Panc1 (cell line): ENCODE measurements around the gene MTHFSD. TPM values are rescaled to one million over a fixed set of nuclear protein-coding genes. Genes with fewer than 3 reads are reported as not detected.

Experiments used
- ATAC-seq: fragments of 200-7000 bp; cut with Tn5 transposase; 2 replicates; pipeline ENCODE4 v1.9.1; 2020; ENCODE audit warnings: mild to moderate bottlenecking, moderate library complexity
- BruUV-seq: library from RNA; stranded (reverse); fragments of 400-500 nt; replicated peaks from 2 replicates; lab custom pipeline; 2021; lab: Mats Ljungman, UMichigan
- CTCF ChIA-PET: fragments of 300-600 bp; sonication (Branson Sonifier 250); formaldehyde crosslinking; loops from one replicate; lab custom pipeline; 2022; ENCODE audit warnings: antibody characterized with exemption; lab: Charles Lee
- POLR2A ChIA-PET: fragments of 300-600 bp; sonication (Branson Sonifier 250); formaldehyde crosslinking; loops from one replicate; lab custom pipeline; 2022; ENCODE audit warnings: antibody characterized with exemption; lab: Charles Lee
- DNase-seq: peaks from one replicate; pipeline ENCODE4 v3.0.0-alpha.2; 2010; ENCODE audit warnings: low read depth, low spot score
- H3K27ac ChIP-seq: 2 replicates; pipeline ENCODE4 v1.5.1; 2011; ENCODE audit warnings: mild to moderate bottlenecking, low read length, inconsistent platforms
- H3K27me3 ChIP-seq: fragments of 200-500 bp; sonication (Bioruptor generic); 2 replicates; pipeline ENCODE4 v1.6.0; 2014; ENCODE audit warnings: low read length, inconsistent platforms; ENCODE audit not compliant: control insufficient read depth, insufficient read depth
- H3K36me3 ChIP-seq: fragments of 200-500 bp; sonication (Bioruptor generic); 2 replicates; pipeline ENCODE4 v1.5.1; 2014; ENCODE audit warnings: inconsistent platforms, mild to moderate bottlenecking, low read length, moderate library complexity; ENCODE audit not compliant: control insufficient read depth, insufficient read depth
- H3K4me1 ChIP-seq: 2 replicates; pipeline ENCODE4 v1.5.1; 2011; ENCODE audit warnings: inconsistent platforms, mild to moderate bottlenecking, low read length, moderate library complexity; ENCODE audit not compliant: control insufficient read depth, insufficient read depth
- H3K4me3 ChIP-seq, 2 experiments: 2 replicates each; pipeline ENCODE4 v1.5.1; 2011 to 2012; ENCODE audit warnings: low read depth in 2 of 2, low read length in 2 of 2, mild to moderate bottlenecking in 2 of 2, inconsistent platforms in 1 of 2, moderate library complexity in 1 of 2
- H3K9me3 ChIP-seq: fragments of 200-500 bp; sonication (Bioruptor generic); 2 replicates; pipeline ENCODE4 v1.5.1; 2014; ENCODE audit warnings: low read depth, mild to moderate bottlenecking, inconsistent platforms, low read length, moderate library complexity; ENCODE audit not compliant: control insufficient read depth, insufficient read depth
- CTCF ChIP-seq: fragments of 450-650 bp; IDR thresholded peaks from 2 replicates; pipeline ENCODE4 v1.5.1; 2017; ENCODE audit warnings: mild to moderate bottlenecking
- POLR2AphosphoS5 ChIP-seq: IDR thresholded peaks from 2 replicates; pipeline ENCODE4 v1.6.1; 2012; ENCODE audit warnings: mild to moderate bottlenecking, low read depth, low read length, moderate library complexity
- SIN3A ChIP-seq: IDR thresholded peaks from 2 replicates; pipeline ENCODE4 v1.6.1; 2012; ENCODE audit warnings: low read depth, mild to moderate bottlenecking, low read length, moderate library complexity, borderline replicate concordance; ENCODE audit not compliant: insufficient read depth
- TCF7L2 ChIP-seq: IDR thresholded peaks from 2 replicates; pipeline ENCODE4 v1.6.1; 2011; ENCODE audit warnings: mild to moderate bottlenecking, low read depth, low read length, inconsistent platforms
- in situ Hi-C: cut with HindIII; loops from 2 replicates; pipeline ENCODE4 v1.10.0; 2016; ENCODE audit warnings: low sequenced_read_pairs, low pct_unique_long_range_greater_than_20kb
- intact Hi-C: fragments of 100-400 bp; cut with micrococcal nuclease; formaldehyde crosslinking; loops from one replicate; pipeline ENCODE4 v1.10.0; 2022; ENCODE audit not compliant: unreplicated experiment
- total RNA-seq: library from RNA; stranded (reverse); gene quantifications from one replicate; pipeline ENCODE4 v1.2.1, GENCODE V29; 2021; ENCODE audit not compliant: unreplicated experiment
- TF ChIP-seq, protein P1 (sequence below), 2 experiments: IDR thresholded peaks; 2 replicates each; pipeline ENCODE4 v1.6.1; 2011 to 2012; ENCODE audit warnings: low read depth in 2 of 2, control low read depth in 1 of 2, low read length in 1 of 2, mild to moderate bottlenecking in 1 of 2, moderate library complexity in 1 of 2; ENCODE audit not compliant: insufficient read depth in 1 of 2

Gene MTHFSD
- total RNA-seq, 1 experiment from 2014 or later, result 16.5 TPM

GRCh38 chr16:86577314-86577971 is 22.4 kb upstream of the MTHFSD start:
- in situ Hi-C loops (no loop called here), intact Hi-C loops (no loop called here)
- ATAC-seq, result peak; percentile 9
- Histone ChIP-seq H3K4me1 (peaks cover 47% of the 10 kb centered on the region), H3K4me3 (peak overlapping the region; percentile 56 to 73), H3K36me3 (no peaks in the 10 kb centered on the region), H3K27ac (peak overlapping the region; percentile 97), H3K9me3 (no peaks in the 10 kb centered on the region), H3K27me3 (no peaks in the 10 kb centered on the region)
- CTCF ChIA-PET, result no interaction called here
- TF ChIP-seq TCF7L2, result no peak
- TF ChIP-seq POLR2AphosphoS5, result no peak; the same call in 1 of the 2 replicates
- no peak for TF ChIP-seq SIN3A
- TF ChIP-seq, protein P1, sequence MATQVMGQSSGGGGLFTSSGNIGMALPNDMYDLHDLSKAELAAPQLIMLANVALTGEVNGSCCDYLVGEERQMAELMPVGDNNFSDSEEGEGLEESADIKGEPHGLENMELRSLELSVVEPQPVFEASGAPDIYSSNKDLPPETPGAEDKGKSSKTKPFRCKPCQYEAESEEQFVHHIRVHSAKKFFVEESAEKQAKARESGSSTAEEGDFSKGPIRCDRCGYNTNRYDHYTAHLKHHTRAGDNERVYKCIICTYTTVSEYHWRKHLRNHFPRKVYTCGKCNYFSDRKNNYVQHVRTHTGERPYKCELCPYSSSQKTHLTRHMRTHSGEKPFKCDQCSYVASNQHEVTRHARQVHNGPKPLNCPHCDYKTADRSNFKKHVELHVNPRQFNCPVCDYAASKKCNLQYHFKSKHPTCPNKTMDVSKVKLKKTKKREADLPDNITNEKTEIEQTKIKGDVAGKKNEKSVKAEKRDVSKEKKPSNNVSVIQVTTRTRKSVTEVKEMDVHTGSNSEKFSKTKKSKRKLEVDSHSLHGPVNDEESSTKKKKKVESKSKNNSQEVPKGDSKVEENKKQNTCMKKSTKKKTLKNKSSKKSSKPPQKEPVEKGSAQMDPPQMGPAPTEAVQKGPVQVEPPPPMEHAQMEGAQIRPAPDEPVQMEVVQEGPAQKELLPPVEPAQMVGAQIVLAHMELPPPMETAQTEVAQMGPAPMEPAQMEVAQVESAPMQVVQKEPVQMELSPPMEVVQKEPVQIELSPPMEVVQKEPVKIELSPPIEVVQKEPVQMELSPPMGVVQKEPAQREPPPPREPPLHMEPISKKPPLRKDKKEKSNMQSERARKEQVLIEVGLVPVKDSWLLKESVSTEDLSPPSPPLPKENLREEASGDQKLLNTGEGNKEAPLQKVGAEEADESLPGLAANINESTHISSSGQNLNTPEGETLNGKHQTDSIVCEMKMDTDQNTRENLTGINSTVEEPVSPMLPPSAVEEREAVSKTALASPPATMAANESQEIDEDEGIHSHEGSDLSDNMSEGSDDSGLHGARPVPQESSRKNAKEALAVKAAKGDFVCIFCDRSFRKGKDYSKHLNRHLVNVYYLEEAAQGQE (IDR thresholded peaks at IDR 0.05; ENCODE audit: insufficient read depth in 1 of 2, low read depth in 2 of 2, low read length in 1 of 2), result no peak
- TF ChIP-seq CTCF, result no peak
- DNase-seq, result no peak
- POLR2A ChIA-PET, result interaction anchor here (1.0 kb wide), 1 partner anchor 482 kb away, joined by 3 read pairs; no protein-coding TSS in a partner anchor
- no TSS peak for BruUV-seq

- ChIA-PET POLR2A (interaction anchor here (0.7 kb wide), 1 partner anchor 43 kb away, joined by 12 read pairs; no protein-coding TSS in a partner anchor), CTCF (interaction anchor here (0.6 to 0.9 kb wide), 4 partner anchors 95 to 624 kb away, joined by 3 to 15 read pairs (median 10); no protein-coding TSS in a partner anchor)
- no peak for DNase-seq
- ATAC-seq, result no peak
- in situ Hi-C loops, result no loop called here
- Histone ChIP-seq H3K27ac (peak overlapping the region; percentile 97), H3K4me3 (peak overlapping the region; percentile 56 to 73), H3K4me1 (peaks cover 49% of the 10 kb centered on the region), H3K27me3 (no peaks in the 10 kb centered on the region), H3K9me3 (no peaks in the 10 kb centered on the region), H3K36me3 (no peaks in the 10 kb centered on the region; the same call in 1 of the 2 replicates)
- TSS peak; percentile 71 for BruUV-seq
- intact Hi-C loops, result no loop called here
- peak; percentile 67; the same call in 1 of the 2 replicates for TF ChIP-seq SIN3A
- TF ChIP-seq POLR2AphosphoS5, result peak; percentile 32; the same call in 1 of the 2 replicates
- no peak for TF ChIP-seq CTCF
These were observed 21.7 kb upstream of the MTHFSD start for GRCh38 chr16:86576591-86577313.
